NCI-H345 treated with DMSO at 0.1 percent for 48 hours (cell line): ENCODE results near the gene GPR4.
"Not testable (repeated sequence)": the region's sequence is repeated elsewhere in the genome, so short reads cannot be mapped to it uniquely, and the experiment has no call there.

Experiments used
- DNase-seq: peaks from one replicate; lab custom pipeline; 2025; ENCODE audit not compliant: unreplicated experiment; lab: John Stamatoyannopoulos, UW

GPR4 gene

DNA sequence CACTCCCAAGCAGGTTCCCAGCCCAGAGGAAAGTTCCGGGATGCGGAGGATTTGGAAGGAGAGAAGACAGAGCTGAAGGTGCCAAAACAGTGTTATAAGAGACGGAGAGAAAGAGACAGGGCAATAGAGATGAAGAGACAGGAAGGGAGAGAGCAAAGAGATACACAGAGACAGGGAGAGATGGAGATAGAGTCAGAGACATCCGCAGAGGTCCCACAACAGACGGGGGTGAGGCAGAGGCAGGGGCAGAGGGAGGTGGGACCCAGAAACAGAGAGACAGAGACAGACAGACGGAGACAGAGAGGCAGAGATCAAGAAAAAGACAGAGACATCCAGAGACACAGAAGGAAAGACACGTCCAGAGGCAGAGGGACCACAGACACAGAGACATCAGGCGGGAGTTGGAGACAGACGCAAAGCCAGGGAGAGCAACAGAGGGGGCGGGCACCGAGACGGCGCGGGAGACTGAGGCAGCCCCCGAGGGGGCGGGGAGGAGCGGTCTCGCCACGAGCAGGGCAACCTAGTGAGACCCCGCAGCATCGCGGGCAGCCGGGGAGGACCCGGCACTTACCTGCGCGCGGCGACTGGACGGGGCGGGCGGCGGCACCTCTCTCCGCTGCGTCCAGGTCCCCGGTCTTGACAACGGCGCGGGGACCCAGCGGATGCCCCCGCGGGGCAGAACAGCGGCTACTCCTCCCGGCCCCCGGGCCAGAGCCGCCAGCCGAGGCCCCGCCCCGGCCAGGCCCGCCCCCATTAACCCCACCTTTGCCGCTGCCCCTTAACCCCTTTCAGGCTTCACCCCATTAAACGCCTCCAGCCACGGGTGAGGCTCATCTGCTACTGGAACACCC lies at the start of gene GPR4:
TSS of gene GPR4 (minus strand) at position 689 of the 851 bp plus-strand sequence. CDS start 10,346 bp downstream, outside the sequence.
- DNase-seq, result no peak

DNA sequence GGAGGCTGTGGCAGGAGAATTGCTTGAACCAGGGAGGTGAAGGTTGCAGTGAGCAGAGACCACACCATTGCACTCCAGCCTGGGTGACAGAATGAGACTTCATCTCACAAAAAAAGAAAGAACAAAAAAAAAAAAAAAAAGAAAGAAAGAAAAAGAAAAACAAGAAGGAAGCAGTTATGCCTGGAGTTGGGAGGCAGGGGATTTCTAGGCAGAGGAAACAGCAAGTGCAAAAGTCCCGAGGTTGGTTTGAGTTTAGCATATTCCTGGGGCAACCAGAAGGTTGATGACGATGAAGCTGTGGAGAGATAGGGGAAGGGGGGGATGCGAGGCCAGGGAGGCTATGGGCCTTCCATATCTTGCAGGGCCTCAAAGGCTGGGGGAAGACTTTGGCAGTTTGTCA lies 48.7 kb upstream of the GPR4 start:
- DNase-seq, result no peak

DNA sequence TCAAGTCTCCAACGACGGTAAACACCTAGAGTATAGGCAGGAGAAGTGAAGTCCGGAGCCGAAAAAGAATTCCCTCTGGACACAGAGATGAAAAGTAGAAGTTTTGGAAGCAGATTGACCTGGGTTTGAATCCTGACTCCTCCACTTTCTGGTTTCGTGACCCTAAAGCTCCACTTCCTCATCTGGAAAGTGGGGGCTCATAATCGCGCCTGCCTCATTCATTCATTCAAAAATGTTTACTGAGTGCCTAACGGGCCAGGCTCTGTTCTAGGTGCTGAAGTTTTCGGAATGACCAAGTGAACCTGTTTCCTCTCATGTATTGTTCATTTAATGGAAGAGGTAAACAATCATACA lies 44.3 kb upstream of the GPR4 start:
- no peak for DNase-seq

DNA sequence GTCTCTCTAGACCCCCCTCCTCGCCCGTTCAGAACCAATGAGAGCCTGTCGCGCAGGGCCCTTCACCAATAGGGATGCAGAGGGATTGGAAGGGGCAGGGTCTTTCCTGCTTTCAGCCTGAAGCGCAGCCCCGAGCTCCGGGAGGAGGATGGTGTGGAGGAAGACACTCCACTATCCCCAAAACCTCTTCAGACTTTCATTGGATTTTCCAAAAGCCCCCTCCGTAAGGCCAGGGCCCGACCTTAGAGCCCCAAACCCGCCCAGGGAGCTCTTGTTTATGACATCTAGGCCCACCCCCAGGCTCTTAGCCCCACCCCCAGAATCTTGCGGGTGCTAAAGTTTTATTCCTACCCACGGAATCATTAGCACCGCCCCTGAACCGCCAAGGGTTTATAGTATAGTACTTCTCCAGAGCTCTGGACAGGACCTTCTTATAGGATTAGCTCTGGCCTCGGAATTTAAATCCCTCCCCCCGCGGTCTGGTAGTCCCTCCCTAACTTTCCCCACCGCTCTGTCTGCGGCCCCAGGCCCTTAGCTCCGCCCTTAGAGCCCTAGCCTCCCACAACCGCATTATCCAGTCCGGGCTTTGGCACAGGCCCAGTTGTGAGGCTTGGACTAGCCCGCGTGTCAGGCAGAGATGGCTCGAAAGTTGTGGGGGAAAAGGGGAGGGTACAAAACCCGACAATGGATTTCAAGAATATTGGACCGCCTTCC lies 43.8 kb upstream of the GPR4 start:
- peak; percentile 78 for DNase-seq

DNA sequence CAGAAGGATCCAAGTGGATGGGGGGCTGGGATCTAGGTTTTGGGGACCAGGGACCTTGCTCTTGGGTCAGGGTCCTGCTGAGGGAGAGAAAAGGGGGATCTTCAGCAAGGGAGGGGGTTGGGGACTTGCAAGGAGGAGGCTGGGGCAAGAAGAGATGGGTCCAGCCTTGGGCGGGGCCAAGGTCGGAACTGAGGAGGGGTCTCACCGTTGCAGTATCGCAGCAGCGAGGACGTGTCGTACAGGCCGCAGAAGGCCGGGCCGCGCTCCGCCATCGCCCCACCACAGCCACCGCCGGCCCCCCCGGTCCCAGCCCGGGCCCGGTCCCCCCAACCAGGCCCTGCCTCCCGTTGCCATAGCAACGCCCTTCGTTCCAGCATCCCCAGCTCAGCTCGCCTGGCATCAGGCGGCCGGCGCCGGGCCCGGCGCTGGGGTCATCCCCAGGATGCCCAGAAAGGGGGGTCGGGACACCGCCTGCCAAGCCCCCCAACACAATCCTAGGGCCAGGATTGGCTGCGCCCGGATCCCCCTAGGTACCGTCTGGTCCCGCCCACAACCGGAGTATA lies 43.1 kb upstream of the GPR4 start:
- DNase-seq, result no peak

DNA sequence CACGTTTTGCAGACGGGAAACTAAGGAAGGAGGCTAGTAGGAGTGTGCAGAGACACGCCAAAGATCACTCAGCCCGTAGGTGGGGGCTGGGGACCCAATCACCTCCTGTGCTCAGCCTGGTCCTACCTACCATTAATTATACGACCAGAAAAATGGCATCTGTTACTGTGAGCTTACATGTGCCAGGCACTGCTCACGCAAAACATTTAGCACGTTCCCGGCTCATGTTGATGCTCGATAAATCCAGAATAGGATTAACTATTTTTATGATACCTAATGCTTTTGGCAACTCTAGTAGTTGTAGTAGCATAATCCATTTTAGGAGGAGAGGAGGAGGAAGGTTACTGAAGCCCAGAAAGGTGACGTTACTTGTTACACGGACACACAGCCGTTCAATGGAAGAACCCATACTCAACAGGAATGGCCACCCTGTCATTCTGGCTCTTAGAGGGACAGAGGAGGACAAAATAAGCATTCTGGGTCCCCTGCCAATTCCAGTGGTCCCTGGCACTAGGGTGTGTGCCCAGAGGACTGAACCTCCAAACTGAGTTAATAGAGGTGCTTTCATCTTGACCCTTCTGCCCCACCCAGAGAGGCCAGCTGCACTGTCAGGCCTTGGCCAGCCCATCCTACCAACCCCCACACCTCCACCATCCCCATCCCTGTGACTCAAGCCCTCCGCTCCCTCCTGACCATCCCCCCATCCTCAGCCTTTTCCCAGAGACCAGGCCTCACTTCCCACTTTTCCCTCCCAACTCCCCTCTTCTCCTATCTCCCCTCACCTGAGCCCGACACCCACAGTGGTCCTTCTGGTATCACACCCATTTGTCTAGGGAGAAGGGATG lies 42.1 kb upstream of the GPR4 start:
- DNase-seq, result no peak

DNA sequence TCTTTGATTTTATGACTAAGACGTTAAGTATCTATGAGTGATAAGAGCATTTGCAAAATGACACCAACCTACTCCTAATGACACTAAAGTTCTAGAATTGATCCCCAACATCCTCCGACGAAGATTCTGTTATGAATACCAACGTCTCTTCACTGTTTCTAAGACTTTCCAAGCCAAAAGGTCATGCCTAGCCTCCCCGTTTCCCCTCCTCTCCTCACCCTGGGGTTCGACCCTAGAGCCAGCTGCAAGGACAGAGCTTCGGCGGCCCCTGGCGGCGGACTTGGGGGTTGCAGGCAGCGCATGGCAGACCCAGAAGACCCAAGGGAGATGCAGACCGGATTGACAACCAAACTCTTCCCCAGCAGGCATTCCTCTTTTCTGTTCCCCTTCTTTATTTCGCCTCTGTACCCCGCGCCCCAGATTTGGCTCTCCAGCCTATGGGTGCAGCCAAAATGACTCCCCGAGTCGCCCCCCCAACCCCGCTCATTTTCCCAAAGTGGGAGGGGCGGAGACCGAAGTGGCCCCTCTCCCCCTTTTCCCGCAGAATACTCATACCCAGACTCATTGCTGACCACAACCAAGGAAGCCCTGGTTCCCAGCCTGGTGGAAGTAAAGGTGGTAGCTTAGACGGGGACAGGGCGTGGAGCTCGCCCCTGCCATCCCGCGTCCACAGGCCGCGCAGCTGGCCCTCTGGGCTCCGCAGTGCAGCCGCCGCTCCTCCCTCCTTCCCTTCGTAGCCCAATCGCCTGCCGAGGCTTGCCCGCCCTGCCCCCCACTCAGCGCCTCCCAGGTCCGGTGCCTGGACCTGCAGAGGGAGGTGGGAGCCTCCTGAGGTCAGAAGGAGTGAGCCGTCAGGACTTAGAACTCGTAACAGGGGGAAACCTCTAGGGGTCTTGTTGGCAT lies 41.3 kb upstream of the GPR4 start:
- DNase-seq, result peak; percentile 54

DNA sequence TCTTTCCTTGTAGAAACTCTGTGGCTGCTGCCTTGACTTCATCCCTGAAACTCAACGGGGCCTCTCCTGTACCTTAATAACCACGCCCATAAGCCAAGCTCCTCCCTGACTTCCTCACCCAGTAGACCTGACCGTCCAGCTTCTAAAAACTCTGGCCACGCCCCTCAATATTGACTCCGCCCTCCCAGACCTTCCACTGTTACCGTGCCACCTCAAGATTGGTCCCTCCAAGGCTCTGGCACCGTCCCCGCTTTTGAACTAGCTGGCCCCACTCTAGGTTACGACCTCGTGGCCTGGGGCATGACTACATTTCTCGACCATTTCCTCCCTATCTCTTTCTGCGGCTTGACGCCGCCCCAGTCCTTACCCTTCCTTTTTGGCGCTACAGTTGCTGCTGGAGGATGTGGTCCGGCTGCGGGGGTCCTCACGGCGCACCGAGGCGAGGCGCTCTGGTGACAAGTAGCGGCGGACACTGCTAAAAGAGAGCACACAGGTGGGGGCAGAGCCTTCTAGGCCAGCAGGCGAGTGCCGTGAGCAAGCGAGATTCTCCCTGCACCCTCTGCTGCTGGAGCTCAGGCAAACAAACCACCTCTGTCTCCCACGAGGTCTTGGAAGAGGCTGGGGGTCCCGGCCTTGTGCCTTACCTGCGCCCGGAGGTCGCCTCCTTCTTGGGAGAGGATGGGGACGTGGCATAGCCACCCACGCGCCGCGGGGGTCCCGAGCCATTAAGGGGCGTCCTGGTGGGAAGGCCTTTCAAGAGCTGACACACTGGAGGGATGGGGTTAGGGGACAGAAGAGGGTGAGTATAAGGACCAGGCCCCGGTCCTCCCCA lies 39.5 kb upstream of the GPR4 start:
- peak; percentile 68 for DNase-seq

DNA sequence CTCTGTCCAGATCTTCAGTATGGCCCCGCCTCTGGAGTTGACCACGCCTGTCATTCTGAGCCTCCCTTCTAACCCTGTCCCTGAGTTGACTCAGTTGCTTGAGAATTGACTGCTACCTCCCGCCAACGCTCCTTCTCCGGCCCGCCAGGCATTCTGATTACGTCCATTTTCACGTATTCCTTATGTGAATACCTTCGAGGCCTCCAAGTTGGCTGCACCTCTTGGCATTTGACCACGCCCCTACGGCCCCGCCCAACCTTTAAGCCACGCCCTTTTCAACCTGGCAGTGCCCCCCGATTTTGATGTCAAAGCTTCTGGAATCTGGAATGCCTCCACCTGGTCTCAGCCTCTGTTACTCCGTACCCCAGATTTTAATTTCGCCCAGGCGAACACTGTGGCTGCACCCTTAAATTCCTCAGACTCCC lies 38.8 kb upstream of the GPR4 start:
- no peak for DNase-seq

DNA sequence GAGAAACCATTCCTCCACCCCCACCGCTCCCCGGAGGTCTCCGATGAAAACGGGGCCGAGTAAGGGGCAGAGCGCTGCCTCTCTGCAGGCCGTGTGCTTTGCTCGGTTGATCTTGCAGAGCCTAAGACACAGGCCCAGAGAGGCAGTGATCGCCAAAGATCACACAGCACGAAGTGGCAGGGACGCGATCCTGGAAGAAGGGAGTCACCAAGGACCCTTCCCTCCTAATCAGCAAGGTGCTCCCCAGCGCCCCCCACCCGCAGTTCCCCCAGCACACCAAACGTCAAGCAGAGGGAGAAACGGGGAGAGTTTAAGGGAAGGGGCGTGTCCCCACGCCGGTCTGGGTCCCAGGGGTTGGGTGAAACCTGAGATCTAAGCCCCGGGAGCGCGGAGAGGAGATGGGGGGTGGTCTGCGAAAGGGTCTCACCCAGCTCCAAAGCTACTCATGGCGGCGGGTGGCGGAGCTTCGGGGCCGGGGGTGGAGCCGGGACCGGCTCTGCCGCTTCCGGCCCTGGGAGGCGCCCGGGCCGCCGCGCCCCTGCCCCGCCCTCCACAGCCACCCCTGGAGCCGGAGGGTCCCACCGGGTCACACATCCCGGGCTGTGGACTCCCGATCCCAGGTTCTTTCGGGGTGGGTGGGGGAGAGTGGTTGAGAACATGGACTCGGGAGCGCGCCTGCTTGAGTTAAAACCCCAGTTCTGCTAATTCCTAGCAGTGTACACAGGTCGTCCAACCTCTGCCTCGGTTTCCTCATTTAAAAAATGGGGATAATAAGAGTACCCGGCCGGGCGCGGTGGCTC lies 37.1 kb upstream of the GPR4 start, which contains the start of gene EML2:
TSS of gene EML2 (minus strand) at position 468 of the 800 bp plus-strand sequence. CDS start at position 447, 21 bp downstream.
- no peak for DNase-seq

DNA sequence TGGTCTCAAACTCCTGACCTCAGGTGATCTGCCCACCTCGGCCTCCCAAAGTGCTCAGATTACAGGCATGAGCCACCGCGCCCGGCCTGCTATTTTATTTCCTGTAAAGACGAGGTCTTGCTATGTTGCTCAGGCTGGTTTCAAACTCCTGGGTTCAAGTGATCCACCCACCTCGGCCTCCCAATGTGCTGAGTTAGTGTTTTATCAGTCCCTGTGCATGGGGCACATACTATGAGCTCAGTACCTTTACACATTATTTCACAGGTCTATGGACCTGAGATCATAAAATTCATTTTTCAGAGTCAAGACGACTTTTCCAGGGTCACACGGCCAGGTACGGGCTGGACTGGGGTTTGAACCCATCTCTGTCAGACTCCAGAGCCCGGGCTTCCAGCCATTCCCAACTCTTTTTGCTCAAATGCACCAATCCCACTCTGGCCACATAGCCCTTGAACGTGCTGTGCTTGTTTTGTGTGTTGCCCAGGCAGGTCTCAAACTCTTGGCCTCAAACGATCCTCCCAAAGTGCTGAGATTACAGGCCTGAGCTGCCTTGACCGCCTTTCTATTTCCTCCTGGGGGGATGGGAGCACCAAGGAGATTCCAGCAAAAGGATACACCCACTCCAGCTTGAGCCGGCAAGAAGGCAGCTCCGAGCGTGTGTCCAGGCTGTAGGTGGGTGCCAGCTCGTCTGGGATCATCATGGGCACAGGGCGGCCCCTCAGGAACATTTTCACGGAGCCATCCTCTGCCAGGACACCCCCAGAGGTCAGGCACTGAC lies 36.1 kb upstream of the GPR4 start:
- DNase-seq, result no peak

DNA sequence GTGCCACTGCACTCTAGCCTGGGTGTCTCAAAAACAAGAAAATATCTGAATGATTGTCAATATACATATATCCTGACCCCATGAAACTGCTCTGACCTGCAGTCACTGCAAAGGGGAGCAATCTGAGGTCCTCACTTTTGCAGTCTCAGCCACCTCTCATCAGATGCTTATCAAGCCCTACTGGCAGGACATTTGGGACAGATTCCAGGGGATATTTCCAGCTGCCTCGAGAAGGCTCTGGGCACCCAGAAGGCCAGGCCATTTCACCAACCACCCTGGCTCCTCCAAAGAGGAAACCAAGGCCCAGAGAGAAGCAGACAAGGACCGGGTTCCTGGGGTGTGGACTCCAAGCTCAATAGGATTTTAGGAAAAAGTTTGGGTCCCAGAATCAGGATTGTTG lies 34.9 kb upstream of the GPR4 start:
- DNase-seq, result no peak

DNA sequence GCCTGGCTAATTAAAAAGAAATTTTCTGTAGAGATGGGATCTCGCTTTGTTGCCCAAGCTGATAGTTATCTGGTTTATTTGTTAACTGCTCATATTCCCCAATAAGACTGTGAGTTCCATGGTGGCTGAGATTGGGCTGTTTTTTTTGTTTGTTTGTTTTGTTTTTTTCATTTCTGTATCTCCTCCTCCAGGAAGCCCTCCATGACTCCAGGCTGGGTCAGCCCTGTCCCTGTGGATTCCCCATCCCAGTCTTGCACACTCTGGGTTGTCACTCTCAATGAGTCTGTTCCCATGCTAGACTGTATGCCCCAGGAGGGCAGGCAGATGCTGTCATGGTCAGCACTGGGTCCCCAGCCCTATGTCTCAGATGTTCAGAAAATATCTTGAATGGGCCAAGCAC lies 34.3 kb upstream of the GPR4 start:
- no peak for DNase-seq

DNA sequence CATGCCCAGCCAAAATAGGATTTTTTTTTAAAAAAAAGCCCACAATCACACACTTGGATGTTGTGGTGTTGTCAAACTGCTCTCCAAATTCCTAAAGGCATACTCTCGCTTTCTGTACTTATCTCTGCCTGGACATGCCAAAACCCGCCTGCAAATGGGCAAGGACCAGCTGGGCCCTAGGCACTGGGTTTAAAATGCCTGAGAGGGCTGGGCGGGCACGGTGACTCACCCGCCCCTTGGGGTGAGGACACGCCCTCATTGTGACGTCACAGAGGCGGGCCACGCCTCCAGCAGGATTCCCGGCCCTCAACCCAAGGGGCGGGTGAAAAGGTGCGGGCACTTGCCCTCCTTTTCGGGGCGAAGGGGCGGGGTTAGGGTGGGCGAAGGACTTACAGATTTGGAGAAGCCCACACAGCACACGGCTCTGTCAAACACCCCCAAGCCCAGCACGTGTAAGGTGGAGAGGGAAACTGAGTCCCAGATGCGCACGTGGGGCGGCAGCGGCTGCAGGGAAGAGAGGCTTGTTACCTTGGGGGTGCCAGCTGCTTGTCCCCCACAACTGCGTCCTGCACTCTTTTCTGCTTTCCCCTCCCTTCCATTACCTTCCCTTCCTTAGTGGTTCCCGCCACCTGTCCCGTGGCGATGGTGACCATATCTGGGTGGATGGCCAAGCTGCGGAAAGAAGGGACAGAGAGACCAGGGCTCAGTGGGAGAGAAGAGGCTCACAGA lies 30.6 kb upstream of the GPR4 start:
- no peak for DNase-seq

DNA sequence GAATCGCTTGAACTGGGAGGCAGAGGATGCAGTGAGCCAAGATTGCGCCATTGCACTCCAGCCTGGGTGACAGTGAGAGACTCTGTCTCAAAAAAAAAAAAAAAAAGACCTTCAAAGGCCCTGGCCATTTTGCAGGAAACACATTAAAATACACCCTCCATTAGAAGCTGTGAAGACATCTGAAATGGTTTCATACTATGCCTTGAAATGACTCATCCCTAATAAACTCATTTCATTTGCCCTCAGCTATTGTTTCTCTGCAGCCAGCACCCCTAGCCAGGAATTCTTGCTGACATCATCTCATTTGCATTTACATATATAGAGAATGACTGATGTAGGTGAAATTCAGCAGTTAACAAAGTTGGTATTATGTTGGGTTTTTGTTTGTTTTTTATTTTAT lies 28.5 kb upstream of the GPR4 start:
- no peak for DNase-seq

DNA sequence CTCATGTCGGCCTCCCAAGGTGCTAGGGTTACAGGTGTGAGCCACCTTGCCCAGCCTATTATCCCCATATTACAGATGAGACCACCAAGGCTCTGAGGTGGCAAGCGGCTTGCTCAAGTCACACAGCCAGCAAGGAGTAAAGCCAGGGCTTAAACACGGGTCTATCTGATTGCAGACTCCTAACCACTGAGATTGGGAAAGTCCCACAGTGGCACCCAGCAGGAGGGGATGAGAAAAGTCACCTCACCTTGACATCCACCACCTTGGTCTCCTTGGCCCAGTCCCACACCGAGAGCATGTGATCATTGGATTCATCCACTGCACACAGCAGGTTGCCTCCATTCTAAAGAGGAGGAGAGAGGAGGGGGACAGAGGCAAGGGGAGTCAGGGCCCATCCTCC lies 27.7 kb upstream of the GPR4 start:
- no peak for DNase-seq

DNA sequence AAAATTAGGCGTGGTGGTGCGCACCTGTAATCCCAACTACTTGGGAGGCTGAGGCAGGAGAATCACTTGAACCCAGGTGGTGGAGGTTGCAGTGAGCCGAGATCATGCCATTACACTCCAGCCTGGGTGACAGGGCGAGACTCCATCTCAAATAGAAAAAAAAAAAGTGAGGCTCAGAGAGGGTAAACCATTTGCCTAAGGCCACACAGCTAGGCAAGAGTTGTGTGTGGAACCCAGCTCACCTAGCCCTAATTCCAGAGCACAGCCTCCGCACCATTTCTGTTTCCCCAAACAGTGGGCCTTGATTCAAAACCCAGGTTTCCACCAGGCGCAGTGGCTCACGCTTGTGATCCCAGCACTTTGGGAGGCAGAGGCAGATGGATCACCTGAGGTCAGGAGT lies 26.2 kb upstream of the GPR4 start:
- DNase-seq, result not testable (repeated sequence)
